Measurements from ENCODE around the gene PEX16. TPM values are rescaled to one million over a fixed set of nuclear protein-coding genes. Genes with fewer than 3 reads are reported as not detected.

Gene PEX16
- total RNA-seq, 1 experiment from 2014 or later, result 26.8 TPM

GRCh38 chr11:45899448-45900174, 18.1 kb downstream of the PEX16 start:
- peak; percentile 94 for DNase-seq (ENCODE audit: low read depth)

GRCh38 chr11:45899086-45899447, 18.6 kb downstream of the PEX16 start:
- DNase-seq (ENCODE audit: low read depth), result no peak

- DNase-seq (ENCODE audit: low read depth), result no peak
These were observed 20.1 kb downstream of the PEX16 start for GRCh38 chr11:45897556-45897955.

- DNase-seq (ENCODE audit: low read depth), result no peak
These were observed 21.2 kb downstream of the PEX16 start for GRCh38 chr11:45896422-45896984.

- no peak for DNase-seq (ENCODE audit: low read depth)
These were observed 22.0 kb downstream of the PEX16 start for GRCh38 chr11:45895553-45896259.

GRCh38 chr11:45894555-45895247, 23.0 kb downstream of the PEX16 start:
- DNase-seq (ENCODE audit: low read depth), result no peak

- DNase-seq (ENCODE audit: low read depth), result no peak
These were observed 24.8 kb downstream of the PEX16 start for GRCh38 chr11:45892856-45893255.

- no peak for DNase-seq (ENCODE audit: low read depth)
These were observed 26.7 kb downstream of the PEX16 start for GRCh38 chr11:45890886-45891550.

GRCh38 chr11:45889966-45890365, 27.7 kb downstream of the PEX16 start:
- no peak for DNase-seq (ENCODE audit: low read depth)

- no peak for DNase-seq (ENCODE audit: low read depth)
These were observed 28.1 kb downstream of the PEX16 start for GRCh38 chr11:45889555-45889954.

- no peak for DNase-seq (ENCODE audit: low read depth)
These were observed 30.1 kb downstream of the PEX16 start for GRCh38 chr11:45887587-45887986.

- DNase-seq (ENCODE audit: low read depth), result no peak
These were observed 30.7 kb downstream of the PEX16 start for GRCh38 chr11:45886816-45887520.

GRCh38 chr11:45885921-45886721, 31.6 kb downstream of the PEX16 start:
- DNase-seq (ENCODE audit: low read depth), result no peak

- DNase-seq (ENCODE audit: low read depth), result peak; percentile 39
These were observed 32.3 kb downstream of the PEX16 start, which contains the start of gene MAPK8IP1 for GRCh38 chr11:45885274-45885920. TSS of gene MAPK8IP1 (plus strand) at chr11:45885651. CDS start at chr11:45885821, 170 bp downstream.

- DNase-seq (ENCODE audit: low read depth), result no peak
These were observed 33.0 kb downstream of the PEX16 start for GRCh38 chr11:45884596-45885185.

- no peak for DNase-seq (ENCODE audit: low read depth)
These were observed 35.8 kb downstream of the PEX16 start for GRCh38 chr11:45881708-45882368.

- no peak for DNase-seq (ENCODE audit: low read depth)
These were observed 36.7 kb downstream of the PEX16 start for GRCh38 chr11:45880772-45881570.
